SU-DHL-6 (cell line): Measurements from ENCODE around the gene NUDT4.

ENCODE experiments used
- H2AFZ ChIP-seq: fragments of 200-600 bp; sonication (generic); 2 replicates; pipeline ENCODE4 v1.6.1; 2014; ENCODE audit warnings: low read depth, mild to moderate bottlenecking, moderate library complexity, mixed read lengths, antibody characterized with exemption, low read length; ENCODE audit not compliant: severe bottlenecking
- H3F3A ChIP-seq: fragments of 200-600 bp; shearing (Covaris generic); 2 replicates; pipeline ENCODE4 v1.6.0; 2016; ENCODE audit warnings: antibody characterized with exemption, mild to moderate bottlenecking; ENCODE audit not compliant: insufficient read depth
- H3K27ac ChIP-seq: fragments of 200-600 bp; sonication (generic); 2 replicates; pipeline ENCODE4 v1.5.1; 2016; ENCODE audit warnings: low read depth, mild to moderate bottlenecking, low read length, moderate library complexity, mixed read lengths
- H3K27me3 ChIP-seq: fragments of 200-600 bp; sonication (generic), shearing (Covaris generic); 2 replicates; pipeline ENCODE4 v1.6.0; 2014; ENCODE audit warnings: mild to moderate bottlenecking, low read length
- H3K36me3 ChIP-seq: fragments of 200-600 bp; sonication (generic); 2 replicates; pipeline ENCODE4 v1.6.1; 2014; ENCODE audit warnings: mild to moderate bottlenecking, low read length, mixed read lengths
- H3K4me2 ChIP-seq: fragments of 300-600, 200-600 bp; shearing (Covaris generic), sonication (generic); 2 replicates; pipeline ENCODE4 v1.6.0; 2014; ENCODE audit warnings: low read length, low read depth, mild to moderate bottlenecking; ENCODE audit not compliant: poor library complexity, severe bottlenecking
- H3K4me3 ChIP-seq: fragments of 200-600 bp; sonication (generic); 2 replicates; pipeline ENCODE4 v1.5.1; 2014; ENCODE audit warnings: antibody characterized with exemption, low read length, mild to moderate bottlenecking, mixed read lengths; ENCODE audit not compliant: insufficient read depth, poor library complexity, severe bottlenecking
- H3K79me2 ChIP-seq: fragments of 200-600 bp; sonication (generic); 2 replicates; pipeline ENCODE4 v1.6.1; 2014; ENCODE audit warnings: mild to moderate bottlenecking, low read length, moderate library complexity; ENCODE audit not compliant: insufficient read depth
- H3K9ac ChIP-seq: fragments of 200-600 bp; sonication (generic); 2 replicates; pipeline ENCODE4 v1.7.0; 2014; ENCODE audit warnings: mild to moderate bottlenecking, low read length
- H3K9me2 ChIP-seq: fragments of 200-600 bp; sonication (generic); replicated peaks from 2 replicates; pipeline ENCODE4 v1.6.1; 2014; ENCODE audit warnings: low read length; ENCODE audit not compliant: insufficient read depth
- H3K9me3 ChIP-seq: fragments of 200-600 bp; sonication (generic); 2 replicates; pipeline ENCODE4 v1.6.1; 2014; ENCODE audit warnings: low read length, mixed read lengths; ENCODE audit not compliant: insufficient read depth
- H4K20me1 ChIP-seq: fragments of 200-600 bp; sonication (generic); 2 replicates; pipeline ENCODE4 v1.6.1; 2014; ENCODE audit warnings: low read depth, mild to moderate bottlenecking, antibody characterized with exemption, low read length, moderate library complexity, mixed read lengths
- EZH2phosphoT487 ChIP-seq: fragments of 200-600 bp; sonication (generic), shearing (Covaris generic); conservative IDR thresholded peaks from 2 replicates; pipeline ENCODE4 v1.6.1; 2018; ENCODE audit warnings: mild to moderate bottlenecking, antibody characterized with exemption, low read length, moderate library complexity, mixed read lengths
- TF ChIP-seq, protein P1 (sequence below): fragments of 200-600 bp; sonication (generic); IDR thresholded peaks from one replicate; pipeline ENCODE4 v1.5.1; 2017; ENCODE audit warnings: antibody characterized with exemption, mild to moderate bottlenecking, low read length, moderate library complexity; ENCODE audit not compliant: insufficient read depth, poor library complexity, severe bottlenecking

Gene NUDT4

DNA sequence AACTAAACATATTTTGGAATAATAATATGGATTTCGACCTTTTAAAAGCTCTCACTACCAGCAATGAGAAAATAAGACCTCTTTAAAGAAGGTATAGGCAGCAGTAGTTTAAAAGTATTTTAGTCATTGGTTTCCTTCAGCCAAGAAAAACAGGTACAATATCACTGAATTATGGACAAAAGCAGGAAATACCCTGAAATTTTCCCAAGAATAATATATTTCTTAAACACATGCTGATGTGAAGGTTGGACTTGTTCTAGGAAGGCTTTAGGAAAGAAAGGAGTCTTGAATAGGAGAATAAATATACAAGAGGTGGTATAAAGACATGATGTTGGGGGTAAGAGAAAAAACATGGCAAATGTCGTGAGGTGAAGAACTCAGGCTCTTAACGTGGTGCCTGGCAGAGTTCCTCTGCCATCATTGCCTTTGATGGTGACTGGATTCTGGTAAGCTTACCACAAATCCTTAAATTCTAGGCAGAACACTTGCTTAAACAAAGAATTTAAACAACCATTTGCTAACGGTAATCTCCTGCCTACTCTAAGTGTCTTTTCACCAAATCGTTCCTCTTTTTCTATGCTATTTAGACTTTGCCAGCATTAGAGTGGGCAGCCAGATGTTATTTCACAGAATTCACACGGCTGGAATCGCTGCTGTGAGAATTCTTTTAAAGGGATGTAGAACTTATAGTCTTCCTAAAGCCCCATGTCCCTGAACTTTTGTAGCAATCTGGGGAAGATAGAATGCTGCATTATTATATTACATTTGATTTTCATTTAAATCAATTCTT lies 11.9 kb upstream of the NUDT4 start:
- H3K36me3 ChIP-seq: no peaks in the 10 kb centered on the region
- H3K27me3 ChIP-seq: no peaks in the 10 kb centered on the region
- no peaks in the 10 kb centered on the region for H4K20me1 ChIP-seq
- no peak for TF ChIP-seq EZH2phosphoT487
- TF ChIP-seq, protein P1, sequence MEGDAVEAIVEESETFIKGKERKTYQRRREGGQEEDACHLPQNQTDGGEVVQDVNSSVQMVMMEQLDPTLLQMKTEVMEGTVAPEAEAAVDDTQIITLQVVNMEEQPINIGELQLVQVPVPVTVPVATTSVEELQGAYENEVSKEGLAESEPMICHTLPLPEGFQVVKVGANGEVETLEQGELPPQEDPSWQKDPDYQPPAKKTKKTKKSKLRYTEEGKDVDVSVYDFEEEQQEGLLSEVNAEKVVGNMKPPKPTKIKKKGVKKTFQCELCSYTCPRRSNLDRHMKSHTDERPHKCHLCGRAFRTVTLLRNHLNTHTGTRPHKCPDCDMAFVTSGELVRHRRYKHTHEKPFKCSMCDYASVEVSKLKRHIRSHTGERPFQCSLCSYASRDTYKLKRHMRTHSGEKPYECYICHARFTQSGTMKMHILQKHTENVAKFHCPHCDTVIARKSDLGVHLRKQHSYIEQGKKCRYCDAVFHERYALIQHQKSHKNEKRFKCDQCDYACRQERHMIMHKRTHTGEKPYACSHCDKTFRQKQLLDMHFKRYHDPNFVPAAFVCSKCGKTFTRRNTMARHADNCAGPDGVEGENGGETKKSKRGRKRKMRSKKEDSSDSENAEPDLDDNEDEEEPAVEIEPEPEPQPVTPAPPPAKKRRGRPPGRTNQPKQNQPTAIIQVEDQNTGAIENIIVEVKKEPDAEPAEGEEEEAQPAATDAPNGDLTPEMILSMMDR: no peak
- H3F3A ChIP-seq: no peaks in the 10 kb centered on the region
- H3K9ac ChIP-seq: no peak overlapping the region
- no peak overlapping the region for H3K4me2 ChIP-seq
- H3K9me2 ChIP-seq: no peaks in the 10 kb centered on the region
- no peak overlapping the region for H3K4me3 ChIP-seq
- H3K79me2 ChIP-seq: no peaks in the 10 kb centered on the region
- H3K27ac ChIP-seq: no peak overlapping the region
- H3K9me3 ChIP-seq: no peaks in the 10 kb centered on the region
- H2AFZ ChIP-seq: no peak overlapping the region

- Histone ChIP-seq H3K27ac (no peak overlapping the region), H3K4me2 (no peak overlapping the region), H2AFZ (no peak overlapping the region), H3K4me3 (no peak overlapping the region), H4K20me1 (no peaks in the 10 kb centered on the region), H3K9me2 (no peaks in the 10 kb centered on the region), H3F3A (no peaks in the 10 kb centered on the region), H3K79me2 (no peaks in the 10 kb centered on the region), H3K9me3 (no peaks in the 10 kb centered on the region), H3K27me3 (no peaks in the 10 kb centered on the region), H3K9ac (no peak overlapping the region), H3K36me3 (no peaks in the 10 kb centered on the region)
- TF ChIP-seq, protein P1: no peak
- no peak for TF ChIP-seq EZH2phosphoT487
These were observed 11.3 kb upstream of the NUDT4 start for GRCh38 chr12:93366422-93366821.

DNA sequence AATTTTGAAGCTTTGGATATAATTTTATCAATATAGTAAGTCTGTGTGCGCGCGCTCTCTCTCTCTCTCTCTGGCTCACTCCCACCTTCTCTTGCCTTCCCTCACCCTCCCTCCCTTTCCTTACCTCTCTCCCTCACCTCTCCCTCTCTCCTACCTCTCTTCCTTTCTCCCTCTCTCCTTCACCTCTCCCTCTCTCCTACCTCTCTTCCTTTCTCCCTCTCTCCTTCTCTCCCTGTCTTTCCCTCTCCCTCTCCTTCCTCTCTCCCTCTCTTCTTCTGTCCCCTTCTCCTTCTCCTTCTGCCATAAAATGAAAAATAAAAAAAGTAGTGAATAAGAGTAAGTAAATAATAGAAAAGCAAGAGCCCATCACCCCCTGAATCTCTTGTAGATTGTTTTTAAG lies 9.0 kb upstream of the NUDT4 start:
- no peak overlapping the region for H3K27ac ChIP-seq
- no peak overlapping the region for H3K4me2 ChIP-seq
- H3K9me2 ChIP-seq: no peaks in the 10 kb centered on the region

More for the DNA sequence above, 9.0 kb upstream of the NUDT4 start:
- H3F3A ChIP-seq: no peaks in the 10 kb centered on the region
- no peak overlapping the region for H3K9ac ChIP-seq
- no peaks in the 10 kb centered on the region for H3K27me3 ChIP-seq
- TF ChIP-seq, protein P1: no peak
- TF ChIP-seq EZH2phosphoT487: no peak
- no peak overlapping the region for H3K4me3 ChIP-seq
- no peaks in the 10 kb centered on the region for H3K36me3 ChIP-seq
- H2AFZ ChIP-seq: no peak overlapping the region
- no peaks in the 10 kb centered on the region for H4K20me1 ChIP-seq
- no peaks in the 10 kb centered on the region for H3K79me2 ChIP-seq
- H3K9me3 ChIP-seq: no peaks in the 10 kb centered on the region
